Measurements from ENCODE around the gene PPP1R37. TPM values are rescaled to one million over a fixed set of nuclear protein-coding genes. Genes with fewer than 3 reads are reported as not detected.

The PPP1R37 gene
- total RNA-seq, 1 donor from 2014 or later: 20.4 TPM

DNA sequence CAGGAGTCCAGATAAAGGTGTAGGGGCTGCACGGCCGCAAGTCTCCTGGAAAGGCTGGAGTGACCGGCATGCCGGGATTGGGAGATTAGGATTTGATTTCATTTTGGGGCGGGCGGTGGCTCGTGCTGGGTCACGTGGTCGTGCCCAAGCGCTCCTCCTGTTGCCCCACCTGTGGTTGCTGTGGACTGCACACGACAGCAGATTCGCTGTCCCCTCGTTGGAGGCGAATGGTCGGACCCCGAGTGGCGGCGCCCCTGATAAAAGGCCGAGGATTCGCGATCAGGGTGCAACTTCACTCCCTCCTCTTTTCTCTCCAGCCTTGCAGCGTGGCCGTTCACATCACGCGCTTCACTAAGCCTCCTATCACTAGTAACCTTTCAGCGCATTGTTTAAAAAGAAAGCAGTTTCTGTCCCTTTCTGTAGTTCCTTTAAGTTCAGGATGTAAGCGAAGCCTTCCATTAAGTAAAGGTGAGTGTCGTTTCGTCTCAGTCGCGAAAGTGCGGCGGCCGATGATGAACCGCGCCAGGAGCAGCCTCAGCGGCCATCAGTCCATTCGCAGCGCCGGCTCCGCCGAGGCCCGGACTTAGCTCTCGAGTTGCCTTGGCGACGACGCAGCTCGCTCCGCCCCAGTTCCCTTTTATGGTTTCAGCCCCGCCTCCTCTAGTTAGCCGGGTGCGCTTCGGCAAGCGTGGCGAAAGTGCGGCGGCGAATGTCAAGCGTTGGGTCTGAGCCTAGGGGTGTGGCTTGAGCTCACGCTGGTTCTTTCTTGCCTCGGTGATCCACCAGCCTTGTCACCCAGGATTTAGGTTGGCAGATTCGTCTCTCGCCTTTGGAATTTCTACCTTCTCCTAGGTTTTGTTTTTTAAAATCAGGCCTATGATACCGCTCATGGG is 1.7 kb upstream of the PPP1R37 start:
- Mint-ChIP-seq H3K27me3 (ENCODE audit: insufficient read depth) (no peaks in the 10 kb centered on the region), H3K27ac (peak overlapping the region; percentile 97), H3K36me3 (ENCODE audit: low read depth) (peaks cover 23% of the 10 kb centered on the region), H3K9me3 (peaks cover 3% of the 10 kb centered on the region), H3K4me1 (ENCODE audit: low read depth) (peaks cover 48% of the 10 kb centered on the region), H3K4me3 (peak overlapping the region; percentile 84)
- peak; percentile 95 for DNase-seq (ENCODE audit: low spot score)
- intact Hi-C loops (cut with micrococcal nuclease): loop anchor here (1.0 to 5.0 kb wide), 5 partner anchors 12 to 386 kb away; partner anchors contain the start of genes BLOC1S3, GEMIN7, POLR1G and PPP1R13L

DNA sequence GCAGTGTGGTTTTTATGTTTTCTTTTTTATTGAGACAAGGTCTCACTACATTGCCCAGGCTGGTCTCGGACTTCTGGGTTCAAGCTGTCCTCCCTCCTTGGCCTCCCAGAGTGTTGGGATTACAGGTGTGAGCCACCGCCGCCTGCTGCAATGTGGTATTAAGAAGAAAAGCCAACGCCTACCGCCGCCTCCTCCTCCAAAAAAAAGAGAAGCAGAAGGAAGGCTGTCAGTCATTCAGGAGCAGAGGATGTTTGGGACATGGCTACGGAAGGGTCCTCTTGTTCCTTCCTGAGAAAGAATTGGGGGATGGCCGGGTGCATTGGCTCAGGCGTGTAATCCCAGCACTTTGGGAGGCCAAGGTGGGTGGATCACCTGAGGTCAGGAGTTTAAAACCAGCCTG is 1.2 kb downstream of the PPP1R37 start:
- Mint-ChIP-seq H3K36me3 (ENCODE audit: low read depth) (peaks cover 18% of the 10 kb centered on the region), H3K27ac (no peak overlapping the region), H3K4me1 (ENCODE audit: low read depth) (peaks cover 40% of the 10 kb centered on the region), H3K4me3 (peak overlapping the region; percentile 84), H3K9me3 (peaks cover 3% of the 10 kb centered on the region), H3K27me3 (ENCODE audit: insufficient read depth) (no peaks in the 10 kb centered on the region)
- intact Hi-C loops (cut with micrococcal nuclease): loop anchor here (5.0 kb wide), 2 partner anchors 313 to 383 kb away; partner anchors contain the start of genes POLR1G and PPP1R13L
- no peak for DNase-seq (ENCODE audit: low spot score)

DNA sequence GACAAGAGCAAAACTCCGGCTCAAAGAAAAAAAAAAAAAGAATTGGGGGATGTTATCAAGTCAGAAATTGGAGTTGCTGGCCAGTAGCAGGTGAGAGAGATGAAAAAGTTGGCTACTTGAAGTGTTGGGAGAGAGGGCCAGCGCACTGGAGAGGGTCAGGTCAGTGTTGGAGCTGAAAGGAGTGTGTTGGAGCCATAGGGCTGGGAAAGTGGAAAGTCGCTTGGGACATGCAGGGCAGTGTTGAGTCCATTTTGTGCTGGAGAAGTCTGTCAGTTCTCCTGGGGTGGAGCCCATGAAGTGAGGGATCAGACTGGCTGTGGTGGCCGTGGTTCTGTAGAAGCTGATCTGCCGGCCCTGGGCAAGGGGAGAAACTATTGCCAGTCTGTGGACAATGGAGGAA is 1.7 kb downstream of the PPP1R37 start:
- H3K27me3 Mint-ChIP-seq (ENCODE audit: insufficient read depth): no peaks in the 10 kb centered on the region
- peaks cover 3% of the 10 kb centered on the region for H3K9me3 Mint-ChIP-seq
- H3K4me3 Mint-ChIP-seq: peak overlapping the region; percentile 84
- peaks cover 40% of the 10 kb centered on the region for H3K4me1 Mint-ChIP-seq (ENCODE audit: low read depth)
- peak overlapping the region; percentile 40 for H3K27ac Mint-ChIP-seq
- H3K36me3 Mint-ChIP-seq (ENCODE audit: low read depth): peaks cover 17% of the 10 kb centered on the region
- DNase-seq (ENCODE audit: low spot score): no peak
- intact Hi-C loops (cut with micrococcal nuclease): loop anchor here (5.0 kb wide), 2 partner anchors 313 to 383 kb away; partner anchors contain the start of genes POLR1G and PPP1R13L

DNA sequence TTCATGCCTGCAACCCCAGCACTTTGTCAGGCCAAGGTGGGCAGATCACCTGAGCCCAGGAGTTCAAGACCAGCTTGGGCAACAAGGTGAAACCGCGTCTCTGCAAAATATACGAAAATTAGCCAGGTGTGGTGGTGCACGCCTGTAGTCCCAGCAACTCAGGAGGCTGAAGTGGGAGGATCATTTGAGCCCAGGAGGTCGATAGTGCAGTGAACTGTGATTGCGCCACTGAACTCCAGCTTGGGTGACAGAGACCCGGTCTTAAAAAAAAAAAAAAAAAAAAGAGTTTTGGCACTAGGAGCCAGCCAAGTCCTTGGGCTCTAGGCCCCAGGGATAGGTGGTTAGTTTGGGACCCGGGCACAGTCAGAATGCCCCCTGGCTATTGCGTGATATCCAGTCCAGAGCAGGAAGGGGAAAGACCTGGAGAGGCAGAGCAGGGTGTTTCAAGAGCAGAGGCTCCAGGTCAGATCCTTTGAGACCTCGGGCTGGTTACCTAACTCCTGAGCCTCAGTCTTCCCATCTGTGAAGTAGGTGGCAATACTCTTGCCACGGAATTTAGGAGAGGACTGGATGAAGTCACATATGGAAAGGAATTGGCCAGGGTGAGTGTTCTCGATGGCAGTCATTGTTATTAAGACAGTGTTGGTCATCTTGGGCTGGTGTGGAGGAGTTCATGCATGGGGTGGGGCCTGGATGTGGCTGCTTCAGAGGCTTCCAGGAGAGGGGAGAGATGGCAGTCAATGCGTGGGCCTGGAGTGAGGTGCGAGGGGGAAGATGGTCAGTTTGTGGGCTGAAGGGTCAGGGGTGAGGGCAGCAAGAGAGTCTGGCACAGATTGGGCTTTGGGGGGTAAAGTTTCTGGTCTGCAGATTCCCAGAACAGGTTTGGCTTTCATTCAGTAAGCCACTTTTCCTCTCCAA is 2.8 kb downstream of the PPP1R37 start:
- Mint-ChIP-seq H3K36me3 (ENCODE audit: low read depth) (peaks cover 15% of the 10 kb centered on the region), H3K27ac (no peak overlapping the region), H3K4me1 (ENCODE audit: low read depth) (peaks cover 40% of the 10 kb centered on the region), H3K9me3 (peaks cover 3% of the 10 kb centered on the region), H3K27me3 (ENCODE audit: insufficient read depth) (no peaks in the 10 kb centered on the region), H3K4me3 (no peak overlapping the region)
- intact Hi-C loops (cut with micrococcal nuclease): no loop called here
- DNase-seq (ENCODE audit: low spot score): no peak

DNA sequence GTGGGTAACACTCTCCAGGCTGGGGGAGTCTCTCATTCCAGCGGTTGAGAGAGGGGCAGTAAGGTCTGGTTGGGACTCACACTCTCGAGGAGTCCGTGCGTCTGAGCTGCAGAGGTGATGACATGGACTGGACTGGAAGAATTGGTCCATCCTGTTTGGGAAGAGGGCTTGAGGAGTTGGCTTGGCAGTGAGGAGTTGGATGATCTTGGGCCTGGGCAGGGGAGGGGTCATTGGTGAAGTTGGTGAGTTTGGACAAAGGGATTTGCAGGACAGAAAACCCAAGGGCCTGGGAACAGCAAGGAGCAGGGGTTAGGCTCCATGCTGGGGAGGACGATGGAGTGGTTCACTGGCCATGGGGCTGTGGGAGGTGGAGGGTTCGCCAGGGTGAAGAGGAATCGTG is 3.7 kb downstream of the PPP1R37 start:
- H3K4me3 Mint-ChIP-seq: no peak overlapping the region
- no peak overlapping the region for H3K27ac Mint-ChIP-seq
- intact Hi-C loops (cut with micrococcal nuclease): no loop called here
- peaks cover 34% of the 10 kb centered on the region for H3K4me1 Mint-ChIP-seq (ENCODE audit: low read depth)
- no peak for DNase-seq (ENCODE audit: low spot score)
- no peaks in the 10 kb centered on the region for H3K9me3 Mint-ChIP-seq
- H3K27me3 Mint-ChIP-seq (ENCODE audit: insufficient read depth): no peaks in the 10 kb centered on the region
- peaks cover 10% of the 10 kb centered on the region for H3K36me3 Mint-ChIP-seq (ENCODE audit: low read depth)

DNA sequence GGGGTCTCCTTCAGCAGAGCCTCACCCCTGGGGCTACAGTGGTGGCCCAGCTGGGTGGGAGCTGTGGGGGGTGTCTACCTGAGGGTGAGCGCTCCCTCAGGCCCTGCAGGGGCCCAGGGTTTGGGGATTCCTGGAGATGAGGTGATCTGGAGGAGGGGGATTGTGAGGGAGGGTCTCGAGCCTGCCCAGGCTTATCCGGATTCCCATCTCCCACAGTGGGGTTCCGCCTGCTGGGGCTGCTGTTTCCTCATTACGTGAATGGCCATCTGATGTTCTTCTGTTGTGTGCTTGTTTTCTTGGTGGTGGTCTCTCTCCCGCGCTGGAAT is 4.4 kb downstream of the PPP1R37 start:
- Mint-ChIP-seq H3K27me3 (ENCODE audit: insufficient read depth) (no peaks in the 10 kb centered on the region), H3K36me3 (ENCODE audit: low read depth) (peaks cover 8% of the 10 kb centered on the region), H3K9me3 (no peaks in the 10 kb centered on the region), H3K27ac (no peak overlapping the region), H3K4me1 (ENCODE audit: low read depth) (peaks cover 30% of the 10 kb centered on the region), H3K4me3 (no peak overlapping the region)
- DNase-seq (ENCODE audit: low spot score): no peak
- intact Hi-C loops (cut with micrococcal nuclease): no loop called here

DNA sequence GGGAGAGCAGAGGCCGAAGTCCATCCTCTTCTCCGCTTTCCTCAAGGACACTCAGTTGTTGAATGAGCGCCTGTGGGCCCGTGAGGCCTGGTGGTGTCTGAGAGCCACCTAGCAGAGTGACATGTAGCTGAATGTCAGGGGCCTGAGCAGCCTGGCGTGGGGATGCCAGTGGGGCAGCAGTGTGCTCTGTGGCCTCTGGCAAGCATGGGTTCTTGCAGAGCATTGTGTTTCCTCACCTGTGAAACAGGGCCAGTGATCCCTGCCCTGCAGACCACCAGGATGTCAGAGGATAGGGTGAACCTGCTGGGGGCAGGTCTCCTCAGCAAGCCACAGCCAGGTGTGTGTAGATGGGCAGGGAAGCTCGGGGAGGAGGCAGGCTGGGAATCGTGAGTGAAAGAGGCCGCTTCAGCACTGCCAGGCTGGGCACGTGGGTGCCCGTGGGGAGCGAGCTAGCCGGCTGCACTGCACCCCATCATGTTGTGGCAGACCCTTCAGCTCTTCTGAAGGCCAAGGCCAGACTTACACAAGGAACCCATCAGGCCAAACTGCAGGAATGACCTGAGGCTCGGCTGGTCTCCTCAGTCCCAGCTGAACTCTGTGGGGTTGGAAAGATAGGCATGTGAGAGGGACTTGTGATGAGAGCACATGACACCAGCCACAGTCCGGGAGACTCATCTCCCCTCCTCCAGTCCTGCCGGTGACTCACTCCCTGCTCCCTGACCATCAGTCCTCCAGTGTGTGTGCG is 5.0 kb downstream of the PPP1R37 start:
- DNase-seq (ENCODE audit: low spot score): no peak
- peaks cover 8% of the 10 kb centered on the region for H3K36me3 Mint-ChIP-seq (ENCODE audit: low read depth)
- H3K27ac Mint-ChIP-seq: no peak overlapping the region
- intact Hi-C loops (cut with micrococcal nuclease): no loop called here
- H3K27me3 Mint-ChIP-seq (ENCODE audit: insufficient read depth): no peaks in the 10 kb centered on the region
- H3K4me3 Mint-ChIP-seq: no peak overlapping the region
- H3K4me1 Mint-ChIP-seq (ENCODE audit: low read depth): peaks cover 30% of the 10 kb centered on the region
- H3K9me3 Mint-ChIP-seq: no peaks in the 10 kb centered on the region

DNA sequence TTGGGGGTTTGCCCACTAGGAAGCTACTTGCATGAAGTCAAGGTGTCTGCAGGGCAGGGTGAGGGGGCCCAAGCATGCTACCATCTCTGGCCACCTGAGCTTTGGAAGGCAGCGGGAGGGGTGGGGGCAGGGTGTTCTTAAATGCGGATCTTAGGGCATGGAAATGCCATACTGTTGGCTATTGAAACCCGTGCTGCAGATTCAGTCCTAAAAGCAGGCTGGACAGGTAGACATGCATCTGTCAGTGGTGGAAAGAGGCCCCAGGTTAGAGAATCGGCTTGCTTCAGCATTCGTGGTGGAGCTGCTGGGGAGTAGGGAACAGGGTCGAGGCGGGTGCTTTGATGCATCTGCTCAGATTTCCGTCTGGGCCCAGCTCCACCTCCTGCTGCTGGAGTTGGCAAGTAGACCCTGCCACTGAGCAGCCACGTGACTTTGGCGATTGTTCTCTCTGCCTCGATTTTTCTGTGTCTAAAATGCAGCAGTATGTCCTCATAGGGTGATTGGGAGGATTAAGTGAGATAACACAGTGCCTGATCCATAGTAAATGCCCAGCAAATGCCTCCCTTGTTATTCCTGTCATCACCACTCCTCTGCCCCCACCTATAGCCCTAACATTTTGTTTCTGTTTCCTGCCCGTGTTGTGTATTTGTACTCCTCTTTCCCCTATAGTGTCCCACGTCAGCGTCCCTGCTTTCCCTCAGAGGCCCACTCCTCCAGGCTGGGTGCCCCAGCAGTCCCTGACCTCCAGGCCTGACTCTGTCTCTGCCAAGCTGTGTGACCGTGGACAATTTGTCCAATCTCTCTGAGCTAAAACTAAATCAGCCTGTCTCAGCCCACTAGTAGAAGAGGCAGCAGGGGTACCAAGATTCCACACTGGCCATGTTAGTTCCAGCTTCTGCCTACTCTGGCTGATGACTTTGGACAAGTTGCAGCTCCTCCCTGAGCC is 5.8 kb downstream of the PPP1R37 start:
- Mint-ChIP-seq H3K27ac (no peak overlapping the region), H3K9me3 (no peaks in the 10 kb centered on the region), H3K4me3 (no peak overlapping the region), H3K4me1 (ENCODE audit: low read depth) (peaks cover 29% of the 10 kb centered on the region), H3K36me3 (ENCODE audit: low read depth) (peaks cover 6% of the 10 kb centered on the region), H3K27me3 (ENCODE audit: insufficient read depth) (no peaks in the 10 kb centered on the region)
- intact Hi-C loops (cut with micrococcal nuclease): no loop called here
- DNase-seq (ENCODE audit: low spot score): no peak

DNA sequence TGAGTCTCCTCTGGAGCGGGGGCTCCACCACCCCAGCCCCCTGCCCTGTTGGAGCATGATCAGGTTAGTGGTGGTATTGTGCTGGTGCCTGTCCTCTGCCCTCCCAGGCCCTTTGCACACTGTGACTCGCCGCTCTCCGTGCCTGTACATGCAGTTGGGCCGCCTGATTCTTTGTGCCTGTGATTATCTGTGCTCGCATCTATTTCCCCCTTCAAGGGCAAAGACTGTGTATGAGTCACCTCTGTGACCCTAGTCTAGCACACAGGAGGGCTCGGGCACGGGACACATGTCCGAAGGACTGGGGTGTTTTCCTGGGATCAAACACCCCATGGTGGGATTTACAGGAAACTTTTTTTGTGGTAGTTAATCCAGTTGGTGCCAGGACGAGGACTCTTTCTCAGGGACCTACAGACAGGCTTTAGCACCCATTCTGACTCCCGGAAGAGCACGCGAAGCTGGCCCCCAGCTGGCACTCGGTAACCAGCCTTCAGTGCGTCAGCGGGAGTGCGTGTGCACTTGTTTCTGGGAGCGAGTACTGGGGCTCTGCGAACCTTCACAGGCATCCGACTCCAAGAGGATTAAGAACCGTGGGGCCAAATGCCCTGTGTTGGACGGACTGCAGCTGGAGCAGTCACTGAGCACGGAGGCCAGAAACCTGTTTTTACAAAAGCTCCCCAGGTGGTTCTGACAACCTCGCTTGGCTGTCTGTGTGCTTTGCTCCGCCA is 6.7 kb downstream of the PPP1R37 start:
- DNase-seq (ENCODE audit: low spot score): no peak
- Mint-ChIP-seq H3K4me1 (ENCODE audit: low read depth) (peaks cover 29% of the 10 kb centered on the region), H3K36me3 (ENCODE audit: low read depth) (peaks cover 3% of the 10 kb centered on the region), H3K27me3 (ENCODE audit: insufficient read depth) (no peaks in the 10 kb centered on the region), H3K27ac (no peak overlapping the region), H3K9me3 (no peaks in the 10 kb centered on the region), H3K4me3 (no peak overlapping the region)
- intact Hi-C loops (cut with micrococcal nuclease): no loop called here

DNA sequence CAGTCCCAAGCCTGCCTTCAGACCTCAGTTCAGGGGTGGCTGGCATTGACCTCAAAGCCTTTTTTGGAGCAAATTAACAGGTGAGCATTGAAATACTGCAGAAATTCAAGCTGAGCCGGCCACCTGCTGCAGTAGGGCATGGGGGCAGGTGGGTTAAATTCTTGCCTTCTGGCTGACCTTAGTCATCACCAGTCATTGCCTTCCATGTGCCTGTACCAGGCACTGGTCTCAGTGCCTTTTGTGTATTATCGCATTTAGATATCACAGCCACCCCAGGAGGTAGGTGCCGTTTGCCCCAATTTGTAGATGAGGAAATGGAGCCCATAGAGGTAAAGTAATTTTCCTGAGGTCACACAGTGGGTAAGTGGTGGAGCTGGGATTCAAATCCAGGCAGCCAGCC is 7.2 kb downstream of the PPP1R37 start:
- Mint-ChIP-seq H3K27ac (no peak overlapping the region), H3K4me1 (ENCODE audit: low read depth) (peaks cover 31% of the 10 kb centered on the region), H3K9me3 (no peaks in the 10 kb centered on the region), H3K27me3 (ENCODE audit: insufficient read depth) (no peaks in the 10 kb centered on the region), H3K4me3 (no peak overlapping the region), H3K36me3 (ENCODE audit: low read depth) (no peaks in the 10 kb centered on the region)
- no peak for DNase-seq (ENCODE audit: low spot score)
- intact Hi-C loops (cut with micrococcal nuclease): no loop called here

DNA sequence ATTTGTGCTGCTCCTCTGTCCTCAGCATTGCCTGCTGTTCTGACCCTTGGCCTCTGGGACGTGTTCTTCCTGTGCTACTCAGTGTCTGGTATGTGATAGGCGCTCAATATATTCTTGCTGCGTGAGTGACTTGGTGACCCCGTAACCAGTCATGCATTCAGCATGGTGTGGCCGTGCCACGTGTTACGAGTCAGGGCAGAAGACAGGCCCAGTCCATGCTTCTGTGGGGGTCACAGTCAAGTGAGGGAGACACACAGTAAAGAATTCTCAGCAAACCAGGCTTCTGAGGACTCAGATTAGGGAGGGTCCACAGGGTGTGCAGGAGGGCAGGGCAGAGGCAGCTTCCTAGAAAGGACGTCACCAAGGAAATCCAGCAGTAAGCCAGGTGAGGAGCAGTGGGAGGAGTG is 7.9 kb downstream of the PPP1R37 start:
- Mint-ChIP-seq H3K4me1 (ENCODE audit: low read depth) (peaks cover 32% of the 10 kb centered on the region), H3K27ac (no peak overlapping the region), H3K4me3 (no peak overlapping the region), H3K27me3 (ENCODE audit: insufficient read depth) (no peaks in the 10 kb centered on the region), H3K9me3 (no peaks in the 10 kb centered on the region), H3K36me3 (ENCODE audit: low read depth) (no peaks in the 10 kb centered on the region)
- DNase-seq (ENCODE audit: low spot score): no peak
- intact Hi-C loops (cut with micrococcal nuclease): no loop called here

Measured in activated T-helper 1 cell treated with anti-CD3 and anti-CD28 coated beads, Interleukin-12 subunit alpha, Interleukin-12 subunit beta, Interleukin-2, Interleukin-4 antibody, amounts not matched to agents 30 ng/mL and 10 ng/mL and 1 ng/mL, durations not matched to agents 14 hours and 24 hours and 36 hours (primary cell).